Ishikawa (cell line): ENCODE results near the gene LCN2.

Source experiments
- CEBPB ChIP-seq: IDR thresholded peaks from 2 replicates; pipeline ENCODE4 v1.6.1; 2012
- CREB1 ChIP-seq: IDR thresholded peaks from 2 replicates; pipeline ENCODE4 v1.6.1; 2012; ENCODE audit warnings: low read depth
- EGR1 ChIP-seq: IDR thresholded peaks from 2 replicates; pipeline ENCODE4 v1.6.1; 2012
- EP300 ChIP-seq: IDR thresholded peaks from 2 replicates; pipeline ENCODE4 v1.6.1; 2012; ENCODE audit warnings: borderline replicate concordance
- FOXM1 ChIP-seq: IDR thresholded peaks from 2 replicates; pipeline ENCODE4 v1.6.1; 2012; ENCODE audit warnings: low read depth, borderline replicate concordance
- MAX ChIP-seq: IDR thresholded peaks from 2 replicates; pipeline ENCODE4 v1.6.1; 2012
- NFIC ChIP-seq: IDR thresholded peaks from 2 replicates; pipeline ENCODE4 v1.6.1; 2012
- RAD21 ChIP-seq: IDR thresholded peaks from 2 replicates; pipeline ENCODE4 v1.6.1; 2012; ENCODE audit warnings: low read depth
- REST ChIP-seq: IDR thresholded peaks from 2 replicates; pipeline ENCODE4 v1.6.1; 2012; ENCODE audit warnings: low read depth, mild to moderate bottlenecking
- TAF1 ChIP-seq: IDR thresholded peaks from 2 replicates; pipeline ENCODE4 v1.6.1; 2012; ENCODE audit warnings: low read depth, mild to moderate bottlenecking
- TCF12 ChIP-seq: IDR thresholded peaks from 2 replicates; pipeline ENCODE4 v1.6.1; 2012; ENCODE audit warnings: low read depth
- TEAD4 ChIP-seq: IDR thresholded peaks from 2 replicates; pipeline ENCODE4 v1.6.1; 2012
- USF1 ChIP-seq: IDR thresholded peaks from 2 replicates; pipeline ENCODE4 v1.6.1; 2012
- YY1 ChIP-seq: IDR thresholded peaks from 2 replicates; pipeline ENCODE4 v1.6.1; 2012; ENCODE audit warnings: low read depth
- ZBTB7A ChIP-seq: IDR thresholded peaks from 2 replicates; pipeline ENCODE4 v1.6.1; 2012; ENCODE audit warnings: low read depth

Gene LCN2

GRCh38 chr9:128142596-128142995 lies 6.7 kb upstream of the LCN2 start:
- TF ChIP-seq TEAD4 (no peak), CEBPB (no peak), ZBTB7A (no peak), MAX (no peak), TAF1 (no peak), REST (no peak), CREB1 (no peak), YY1 (no peak), EGR1 (no peak), TCF12 (no peak), EP300 (no peak), NFIC (no peak), FOXM1 (no peak), RAD21 (no peak), USF1 (no peak)

- no peak for TF ChIP-seq TCF12
- no peak for TF ChIP-seq REST
- no peak for TF ChIP-seq EP300
- TF ChIP-seq MAX: no peak
- no peak for TF ChIP-seq ZBTB7A
- TF ChIP-seq NFIC: no peak
- TF ChIP-seq YY1: no peak
- no peak for TF ChIP-seq EGR1
- TF ChIP-seq RAD21: no peak
- TF ChIP-seq CREB1: no peak
- no peak for TF ChIP-seq TAF1
- no peak for TF ChIP-seq FOXM1
These were observed 5.6 kb upstream of the LCN2 start for GRCh38 chr9:128143525-128144238.

- TF ChIP-seq REST (no peak), CREB1 (no peak), MAX (no peak), EGR1 (no peak), TCF12 (no peak)
These were observed 4.7 kb upstream of the LCN2 start for GRCh38 chr9:128144239-128145181.

- no peak; the same call in 1 of the 2 replicates for TF ChIP-seq RAD21
- TF ChIP-seq USF1: peak; percentile 43; the same call in 1 of the 2 replicates
- TF ChIP-seq FOXM1: peak; percentile 67; the same call in 1 of the 2 replicates
- TF ChIP-seq TCF12: peak; percentile 95
- TF ChIP-seq CEBPB: peak; percentile 50; the same call in 1 of the 2 replicates
- TF ChIP-seq TEAD4: peak; percentile 97
- peak; percentile 89 for TF ChIP-seq EP300
- TF ChIP-seq TAF1: no peak; the same call in 1 of the 2 replicates
- TF ChIP-seq NFIC: peak; percentile 88
- peak; percentile 82 for TF ChIP-seq YY1
- TF ChIP-seq ZBTB7A: no peak; the same call in 1 of the 2 replicates
- TF ChIP-seq EGR1: no peak
- TF ChIP-seq REST: no peak
- TF ChIP-seq CREB1: peak; percentile 54; the same call in 1 of the 2 replicates
- TF ChIP-seq MAX: peak; percentile 86
These were observed 3.7 kb upstream of the LCN2 start for GRCh38 chr9:128145536-128145935.
